Measurements from ENCODE around the gene DPP10.

DNA sequence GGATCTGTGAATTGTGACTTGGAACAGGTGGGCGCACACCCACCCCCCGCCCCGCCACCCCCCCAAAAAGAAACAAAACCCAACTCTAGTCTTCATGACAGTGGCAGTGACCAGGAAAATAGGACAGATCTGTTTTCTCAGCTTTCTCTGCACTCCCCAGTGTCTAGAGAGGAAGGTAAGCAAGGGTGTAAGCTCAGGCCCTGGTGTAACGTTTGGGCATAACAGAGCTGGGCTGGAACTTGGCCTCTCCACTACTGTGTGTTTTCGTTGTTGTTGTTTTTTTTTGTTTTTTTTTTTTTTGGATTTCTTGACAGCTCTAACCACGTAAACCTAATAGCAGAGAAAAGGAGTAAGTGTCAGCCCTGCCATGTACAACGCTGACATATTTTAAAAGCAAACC, 1160.8 kb downstream of the DPP10 start:
- TF ChIP-seq TAF1 (IDR thresholded peaks at IDR 0.05; ENCODE audit: borderline replicate concordance, insufficient read depth, low read length) (no peak), POLR2AphosphoS5 (IDR thresholded peaks at IDR 0.05; ENCODE audit: low read depth, low read length) (no peak), FOXP2 (optimal IDR thresholded peaks at IDR 0.05; ENCODE audit: borderline replicate concordance, extremely low read depth, extremely low read length, insufficient read depth) (no peak), SIN3A (IDR thresholded peaks at IDR 0.05; ENCODE audit: borderline replicate concordance, insufficient read depth, low read length) (no peak)
- TF ChIP-seq, protein P1, sequence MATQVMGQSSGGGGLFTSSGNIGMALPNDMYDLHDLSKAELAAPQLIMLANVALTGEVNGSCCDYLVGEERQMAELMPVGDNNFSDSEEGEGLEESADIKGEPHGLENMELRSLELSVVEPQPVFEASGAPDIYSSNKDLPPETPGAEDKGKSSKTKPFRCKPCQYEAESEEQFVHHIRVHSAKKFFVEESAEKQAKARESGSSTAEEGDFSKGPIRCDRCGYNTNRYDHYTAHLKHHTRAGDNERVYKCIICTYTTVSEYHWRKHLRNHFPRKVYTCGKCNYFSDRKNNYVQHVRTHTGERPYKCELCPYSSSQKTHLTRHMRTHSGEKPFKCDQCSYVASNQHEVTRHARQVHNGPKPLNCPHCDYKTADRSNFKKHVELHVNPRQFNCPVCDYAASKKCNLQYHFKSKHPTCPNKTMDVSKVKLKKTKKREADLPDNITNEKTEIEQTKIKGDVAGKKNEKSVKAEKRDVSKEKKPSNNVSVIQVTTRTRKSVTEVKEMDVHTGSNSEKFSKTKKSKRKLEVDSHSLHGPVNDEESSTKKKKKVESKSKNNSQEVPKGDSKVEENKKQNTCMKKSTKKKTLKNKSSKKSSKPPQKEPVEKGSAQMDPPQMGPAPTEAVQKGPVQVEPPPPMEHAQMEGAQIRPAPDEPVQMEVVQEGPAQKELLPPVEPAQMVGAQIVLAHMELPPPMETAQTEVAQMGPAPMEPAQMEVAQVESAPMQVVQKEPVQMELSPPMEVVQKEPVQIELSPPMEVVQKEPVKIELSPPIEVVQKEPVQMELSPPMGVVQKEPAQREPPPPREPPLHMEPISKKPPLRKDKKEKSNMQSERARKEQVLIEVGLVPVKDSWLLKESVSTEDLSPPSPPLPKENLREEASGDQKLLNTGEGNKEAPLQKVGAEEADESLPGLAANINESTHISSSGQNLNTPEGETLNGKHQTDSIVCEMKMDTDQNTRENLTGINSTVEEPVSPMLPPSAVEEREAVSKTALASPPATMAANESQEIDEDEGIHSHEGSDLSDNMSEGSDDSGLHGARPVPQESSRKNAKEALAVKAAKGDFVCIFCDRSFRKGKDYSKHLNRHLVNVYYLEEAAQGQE (IDR thresholded peaks at IDR 0.05; ENCODE audit: insufficient read depth in 1 of 2, low read depth in 2 of 2, low read length in 2 of 2) = no peak
